GM18505 (cell line): ENCODE measurements around the gene CNIH3.
A peak's percentile ranks its signal among the peaks of the same experiment; 100 is the strongest.

Experiments
- ATAC-seq: cut with Tn5 transposase; IDR thresholded peaks from one replicate; pipeline ENCODE4 v1.9.1; 2021; ENCODE audit not compliant: unreplicated experiment
- POLR2A ChIP-seq: IDR thresholded peaks from 4 replicates; pipeline ENCODE4 v1.6.1; 2011; ENCODE audit warnings: borderline replicate concordance; ENCODE audit not compliant: insufficient read depth, insufficient read length; ENCODE audit errors: extremely low read depth

The CNIH3 gene

GRCh38 chr1:224733027-224733911 lies 117.2 kb downstream of the CNIH3 start:
- no peak for TF ChIP-seq POLR2A
- peak; percentile 45 for ATAC-seq

GRCh38 chr1:224734261-224734935 lies 118.3 kb downstream of the CNIH3 start:
- no peak for TF ChIP-seq POLR2A
- no peak for ATAC-seq

GRCh38 chr1:224735159-224735558 lies 119.0 kb downstream of the CNIH3 start:
- no peak for TF ChIP-seq POLR2A
- no peak for ATAC-seq

GRCh38 chr1:224736619-224737352 lies 120.7 kb downstream of the CNIH3 start:
- TF ChIP-seq POLR2A = no peak
- peak; percentile 59 for ATAC-seq

- no peak for ATAC-seq
- no peak for TF ChIP-seq POLR2A
Measured at GRCh38 chr1:224737353-224737727, 121.2 kb downstream of the CNIH3 start.

GRCh38 chr1:224739303-224739996 lies 123.3 kb downstream of the CNIH3 start:
- TF ChIP-seq POLR2A = no peak
- no peak for ATAC-seq

GRCh38 chr1:224739997-224740684 lies 124.0 kb downstream of the CNIH3 start:
- ATAC-seq = peak; percentile 75
- TF ChIP-seq POLR2A = no peak

- TF ChIP-seq POLR2A = no peak
- ATAC-seq = no peak
Measured at GRCh38 chr1:224740685-224741052, 124.6 kb downstream of the CNIH3 start.

GRCh38 chr1:224742349-224742748 lies 126.2 kb downstream of the CNIH3 start:
- ATAC-seq = no peak
- no peak for TF ChIP-seq POLR2A

- no peak for TF ChIP-seq POLR2A
- no peak for ATAC-seq
Measured at GRCh38 chr1:224743608-224744164, 127.6 kb downstream of the CNIH3 start.

GRCh38 chr1:224744521-224744920 lies 128.4 kb downstream of the CNIH3 start:
- no peak for ATAC-seq
- TF ChIP-seq POLR2A = no peak

GRCh38 chr1:224745394-224745793 lies 129.3 kb downstream of the CNIH3 start:
- ATAC-seq = no peak
- TF ChIP-seq POLR2A = no peak

GRCh38 chr1:224745924-224746323 lies 129.8 kb downstream of the CNIH3 start:
- ATAC-seq = peak; percentile 41
- TF ChIP-seq POLR2A = no peak

- TF ChIP-seq POLR2A = no peak
- ATAC-seq = no peak
Measured at GRCh38 chr1:224747578-224747977, 131.5 kb downstream of the CNIH3 start.
